Liver (tissue), 3 donors: ENCODE data around the gene PITPNC1.

Source experiments
- CTCF ChIP-seq: fragments of 150-350 bp; IDR thresholded peaks from 2 replicates; pipeline ENCODE4 v1.5.1; 2017; ENCODE audit warnings: improper control_type of control experiment, low read depth, low read length; ENCODE audit not compliant: missing input control
- EGR1 ChIP-seq, 2 donors: IDR thresholded peaks; 2 replicates each; pipeline ENCODE4 v1.6.1; 2016 to 2018; ENCODE audit warnings: antibody characterized with exemption in 2 of 2, low read depth in 2 of 2
- HNF4G ChIP-seq: IDR thresholded peaks from 2 replicates; pipeline ENCODE4 v1.6.1; 2016; ENCODE audit warnings: antibody characterized with exemption
- JUND ChIP-seq, 2 donors: IDR thresholded peaks; 2 replicates each; pipeline ENCODE4 v1.6.1; 2016; ENCODE audit warnings: antibody characterized with exemption in 2 of 2
- MAX ChIP-seq: IDR thresholded peaks from 2 replicates; pipeline ENCODE4 v1.6.1; 2016; ENCODE audit warnings: antibody characterized with exemption
- NR2F2 ChIP-seq: IDR thresholded peaks from 2 replicates; pipeline ENCODE4 v1.6.1; 2016; ENCODE audit warnings: antibody characterized with exemption
- RAD21 ChIP-seq, 2 donors: IDR thresholded peaks; 2 replicates each; pipeline ENCODE4 v1.6.1; 2016; ENCODE audit warnings: antibody characterized with exemption in 2 of 2, mild to moderate bottlenecking in 2 of 2
- REST ChIP-seq: IDR thresholded peaks from 2 replicates; pipeline ENCODE4 v1.6.1; 2016; ENCODE audit warnings: antibody characterized with exemption, mild to moderate bottlenecking
- RXRA ChIP-seq, 2 donors: IDR thresholded peaks; 2 replicates each; pipeline ENCODE4 v1.6.1; 2017 to 2018; ENCODE audit warnings: antibody characterized with exemption in 2 of 2, mild to moderate bottlenecking in 1 of 2
- SP1 ChIP-seq: IDR thresholded peaks from 2 replicates; pipeline ENCODE4 v1.6.1; 2018; ENCODE audit warnings: antibody characterized with exemption, mild to moderate bottlenecking
- TAF1 ChIP-seq: conservative IDR thresholded peaks from 2 replicates; pipeline ENCODE4 v1.6.1; 2016; ENCODE audit warnings: antibody characterized with exemption, mild to moderate bottlenecking
- donor health status: healthy.
- donor health status: healthy.

GRCh38 chr17:67733449-67733848 is 356.4 kb downstream of the PITPNC1 start:
- TF ChIP-seq REST = no peak
- no peak for TF ChIP-seq CTCF
- TF ChIP-seq SP1 = no peak
- no peak for TF ChIP-seq JUND (IDR thresholded peaks at IDR 0.05)
- TF ChIP-seq TAF1 = no peak
- no peak for TF ChIP-seq RAD21 (IDR thresholded peaks at IDR 0.05)
- no peak for TF ChIP-seq HNF4G
- TF ChIP-seq RXRA (IDR thresholded peaks at IDR 0.05) = no peak
- TF ChIP-seq MAX = no peak
- TF ChIP-seq EGR1 (IDR thresholded peaks at IDR 0.05; ENCODE audit: low read depth in 2 of 2) = no peak
- no peak for TF ChIP-seq NR2F2
